HL-60 (cell line): ENCODE data around the gene EID3.

Experiments used
- POLR2AphosphoS5 ChIP-seq: IDR thresholded peaks from 2 replicates; pipeline ENCODE4 v1.6.1; 2012; ENCODE audit warnings: low read depth
- TF ChIP-seq, protein P1 (sequence below): IDR thresholded peaks from one replicate; pipeline ENCODE4 v1.5.1; 2011; ENCODE audit warnings: low read length, control low read depth, inconsistent platforms; ENCODE audit not compliant: insufficient read depth
- TF ChIP-seq, protein P2 (sequence below): IDR thresholded peaks from 2 replicates; pipeline ENCODE4 v1.6.1; 2012; ENCODE audit warnings: low read depth; ENCODE audit not compliant: insufficient replicate concordance

DNA sequence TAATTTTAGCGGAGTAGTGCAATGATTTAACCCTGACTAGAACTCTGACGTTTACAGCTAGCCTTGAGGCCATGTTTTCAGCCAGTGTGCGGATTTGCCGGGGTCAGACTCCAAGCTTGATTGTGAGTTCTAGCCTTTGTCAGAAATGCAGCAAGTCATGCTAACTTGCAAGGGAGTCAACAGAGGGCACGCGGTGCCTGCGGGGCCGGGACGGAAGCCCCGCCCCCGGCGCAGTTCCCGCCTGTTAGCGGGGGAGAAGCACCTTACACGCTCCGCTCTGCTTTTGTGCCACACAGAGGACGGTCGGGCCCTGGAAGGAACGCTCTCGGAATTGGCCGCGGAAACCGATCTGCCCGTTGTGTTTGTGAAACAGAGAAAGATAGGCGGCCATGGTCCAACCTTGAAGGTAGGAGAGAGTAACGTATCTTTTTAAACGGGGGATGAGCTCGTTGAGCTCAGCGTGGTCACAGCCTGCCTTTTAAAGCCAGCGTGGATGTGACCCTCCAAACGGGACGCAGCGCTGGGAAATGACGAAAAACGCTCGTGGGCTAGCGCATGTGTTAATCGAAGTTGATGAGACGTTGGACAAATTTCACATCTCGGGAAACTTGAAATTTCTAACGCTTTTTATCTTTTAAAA lies 14.8 kb upstream of the EID3 start:
- TF ChIP-seq, protein P1, sequence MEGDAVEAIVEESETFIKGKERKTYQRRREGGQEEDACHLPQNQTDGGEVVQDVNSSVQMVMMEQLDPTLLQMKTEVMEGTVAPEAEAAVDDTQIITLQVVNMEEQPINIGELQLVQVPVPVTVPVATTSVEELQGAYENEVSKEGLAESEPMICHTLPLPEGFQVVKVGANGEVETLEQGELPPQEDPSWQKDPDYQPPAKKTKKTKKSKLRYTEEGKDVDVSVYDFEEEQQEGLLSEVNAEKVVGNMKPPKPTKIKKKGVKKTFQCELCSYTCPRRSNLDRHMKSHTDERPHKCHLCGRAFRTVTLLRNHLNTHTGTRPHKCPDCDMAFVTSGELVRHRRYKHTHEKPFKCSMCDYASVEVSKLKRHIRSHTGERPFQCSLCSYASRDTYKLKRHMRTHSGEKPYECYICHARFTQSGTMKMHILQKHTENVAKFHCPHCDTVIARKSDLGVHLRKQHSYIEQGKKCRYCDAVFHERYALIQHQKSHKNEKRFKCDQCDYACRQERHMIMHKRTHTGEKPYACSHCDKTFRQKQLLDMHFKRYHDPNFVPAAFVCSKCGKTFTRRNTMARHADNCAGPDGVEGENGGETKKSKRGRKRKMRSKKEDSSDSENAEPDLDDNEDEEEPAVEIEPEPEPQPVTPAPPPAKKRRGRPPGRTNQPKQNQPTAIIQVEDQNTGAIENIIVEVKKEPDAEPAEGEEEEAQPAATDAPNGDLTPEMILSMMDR = no peak
- peak; percentile 86 for TF ChIP-seq POLR2AphosphoS5
- TF ChIP-seq, protein P2, sequence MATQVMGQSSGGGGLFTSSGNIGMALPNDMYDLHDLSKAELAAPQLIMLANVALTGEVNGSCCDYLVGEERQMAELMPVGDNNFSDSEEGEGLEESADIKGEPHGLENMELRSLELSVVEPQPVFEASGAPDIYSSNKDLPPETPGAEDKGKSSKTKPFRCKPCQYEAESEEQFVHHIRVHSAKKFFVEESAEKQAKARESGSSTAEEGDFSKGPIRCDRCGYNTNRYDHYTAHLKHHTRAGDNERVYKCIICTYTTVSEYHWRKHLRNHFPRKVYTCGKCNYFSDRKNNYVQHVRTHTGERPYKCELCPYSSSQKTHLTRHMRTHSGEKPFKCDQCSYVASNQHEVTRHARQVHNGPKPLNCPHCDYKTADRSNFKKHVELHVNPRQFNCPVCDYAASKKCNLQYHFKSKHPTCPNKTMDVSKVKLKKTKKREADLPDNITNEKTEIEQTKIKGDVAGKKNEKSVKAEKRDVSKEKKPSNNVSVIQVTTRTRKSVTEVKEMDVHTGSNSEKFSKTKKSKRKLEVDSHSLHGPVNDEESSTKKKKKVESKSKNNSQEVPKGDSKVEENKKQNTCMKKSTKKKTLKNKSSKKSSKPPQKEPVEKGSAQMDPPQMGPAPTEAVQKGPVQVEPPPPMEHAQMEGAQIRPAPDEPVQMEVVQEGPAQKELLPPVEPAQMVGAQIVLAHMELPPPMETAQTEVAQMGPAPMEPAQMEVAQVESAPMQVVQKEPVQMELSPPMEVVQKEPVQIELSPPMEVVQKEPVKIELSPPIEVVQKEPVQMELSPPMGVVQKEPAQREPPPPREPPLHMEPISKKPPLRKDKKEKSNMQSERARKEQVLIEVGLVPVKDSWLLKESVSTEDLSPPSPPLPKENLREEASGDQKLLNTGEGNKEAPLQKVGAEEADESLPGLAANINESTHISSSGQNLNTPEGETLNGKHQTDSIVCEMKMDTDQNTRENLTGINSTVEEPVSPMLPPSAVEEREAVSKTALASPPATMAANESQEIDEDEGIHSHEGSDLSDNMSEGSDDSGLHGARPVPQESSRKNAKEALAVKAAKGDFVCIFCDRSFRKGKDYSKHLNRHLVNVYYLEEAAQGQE = peak; percentile 57
